ENCODE measurements around the gene CFAP91.

Gene CFAP91

DNA sequence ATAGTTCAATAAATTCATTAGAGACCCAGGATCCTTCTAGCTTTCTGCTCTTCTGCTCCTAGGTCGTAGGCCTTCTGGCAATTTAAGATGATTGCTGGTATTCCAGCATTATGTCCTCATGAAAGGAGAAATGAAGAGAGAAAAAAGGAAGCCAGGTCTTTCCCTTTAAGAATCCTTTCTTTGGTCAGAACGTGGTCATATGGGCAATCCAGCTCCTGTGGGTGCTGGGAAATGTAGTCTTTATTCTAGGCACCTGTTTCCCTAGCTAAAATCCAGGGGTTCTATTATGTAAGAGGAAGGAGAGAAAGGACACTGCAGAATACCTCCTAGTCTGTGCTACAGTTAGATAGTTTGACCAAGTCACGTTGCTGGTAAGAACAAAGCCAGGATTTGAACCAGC is 43.6 kb downstream of the CFAP91 start:
- H3K79me2 ChIP-seq, result no peaks in the 10 kb centered on the region
- H3K4me2 ChIP-seq (ENCODE audit: low read length), result no peak overlapping the region
- H2AFZ ChIP-seq, result no peak overlapping the region
- H3K27ac ChIP-seq, result no peak overlapping the region
- H3K27me3 ChIP-seq (ENCODE audit: control insufficient read depth, insufficient read depth, low read length), result no peaks in the 10 kb centered on the region
- H3K9ac ChIP-seq, result no peak overlapping the region
- no peaks in the 10 kb centered on the region for H3K9me3 ChIP-seq (ENCODE audit: control insufficient read depth, low read length)
- no peak for TF ChIP-seq CTCF (IDR thresholded peaks at IDR 0.05)
- no peaks in the 10 kb centered on the region for H3K4me1 ChIP-seq
- no peaks in the 10 kb centered on the region for H3K36me3 ChIP-seq (ENCODE audit: control insufficient read depth, insufficient read depth, low read length)
- no peak overlapping the region for H3K4me3 ChIP-seq (ENCODE audit: low read depth, low read length)

- no peak overlapping the region for H3K27ac ChIP-seq
- no peaks in the 10 kb centered on the region for H3K9me3 ChIP-seq (ENCODE audit: control insufficient read depth, low read length)
- H3K36me3 ChIP-seq (ENCODE audit: control insufficient read depth, insufficient read depth, low read length), result no peaks in the 10 kb centered on the region
- no peak overlapping the region for H3K4me3 ChIP-seq (ENCODE audit: low read depth, low read length)
- H3K79me2 ChIP-seq, result no peaks in the 10 kb centered on the region
- H3K9ac ChIP-seq, result no peak overlapping the region
- H3K4me1 ChIP-seq, result no peaks in the 10 kb centered on the region
- no peak overlapping the region for H2AFZ ChIP-seq
- no peak overlapping the region for H3K4me2 ChIP-seq (ENCODE audit: low read length)
- TF ChIP-seq CTCF (IDR thresholded peaks at IDR 0.05), result no peak
- H3K27me3 ChIP-seq (ENCODE audit: control insufficient read depth, insufficient read depth, low read length), result no peaks in the 10 kb centered on the region
Observed at GRCh38 chr3:119747357-119747756, 44.5 kb downstream of the CFAP91 start.

GRCh38 chr3:119748991-119749390 is 46.2 kb downstream of the CFAP91 start:
- no peaks in the 10 kb centered on the region for H3K9me3 ChIP-seq (ENCODE audit: control insufficient read depth, low read length)
- TF ChIP-seq CTCF (IDR thresholded peaks at IDR 0.05), result no peak
- H3K4me2 ChIP-seq (ENCODE audit: low read length), result no peak overlapping the region
- H2AFZ ChIP-seq, result no peak overlapping the region
- H3K79me2 ChIP-seq, result no peaks in the 10 kb centered on the region
- no peak overlapping the region for H3K27ac ChIP-seq
- H3K9ac ChIP-seq, result no peak overlapping the region
- H3K36me3 ChIP-seq (ENCODE audit: control insufficient read depth, insufficient read depth, low read length), result no peaks in the 10 kb centered on the region
- no peaks in the 10 kb centered on the region for H3K4me1 ChIP-seq
- no peaks in the 10 kb centered on the region for H3K27me3 ChIP-seq (ENCODE audit: control insufficient read depth, insufficient read depth, low read length)
- no peak overlapping the region for H3K4me3 ChIP-seq (ENCODE audit: low read depth, low read length)

DNA sequence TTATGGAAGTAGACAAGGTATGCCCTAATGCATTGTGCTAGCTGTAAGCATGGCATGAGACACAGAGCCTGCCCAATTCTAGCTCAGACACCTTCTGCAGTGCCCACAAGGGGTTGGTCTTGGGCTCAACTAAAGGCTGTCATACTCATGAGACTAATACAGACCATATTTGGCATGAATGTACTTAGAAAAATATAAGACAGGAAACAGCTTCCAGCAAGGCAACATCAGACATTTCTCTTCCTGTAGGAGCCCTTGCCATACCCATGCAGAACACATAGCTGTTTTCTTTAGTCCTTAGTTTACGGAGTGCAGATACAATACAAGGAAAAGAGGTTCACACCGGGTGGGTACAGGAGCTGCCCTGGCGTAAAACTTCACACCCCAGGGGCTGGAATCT is 48.6 kb downstream of the CFAP91 start:
- Histone ChIP-seq H3K4me3 (ENCODE audit: low read depth, low read length) (no peak overlapping the region), H3K27ac (no peak overlapping the region), H3K9me3 (ENCODE audit: control insufficient read depth, low read length) (no peaks in the 10 kb centered on the region), H3K9ac (no peak overlapping the region), H3K4me1 (no peaks in the 10 kb centered on the region), H3K4me2 (ENCODE audit: low read length) (no peak overlapping the region), H3K79me2 (no peaks in the 10 kb centered on the region), H3K27me3 (ENCODE audit: control insufficient read depth, insufficient read depth, low read length) (no peaks in the 10 kb centered on the region), H2AFZ (no peak overlapping the region), H3K36me3 (ENCODE audit: control insufficient read depth, insufficient read depth, low read length) (no peaks in the 10 kb centered on the region)
- TF ChIP-seq CTCF (IDR thresholded peaks at IDR 0.05), result no peak

Measured in parathyroid adenoma (tissue), 2 donors.